Glutamatergic neuron (in vitro differentiated cells): ENCODE results near the gene MLLT1. TPM values are rescaled to one million over a fixed set of nuclear protein-coding genes. Genes with fewer than 3 reads are reported as not detected.

Experiments
- DNase-seq: peaks from one replicate; pipeline ENCODE4 v3.0.0; 2022
- H3K27ac Mint-ChIP-seq: one replicate; pipeline ENCODE4 v1.8.0; 2020; ENCODE audit warnings: mild to moderate bottlenecking, mixed read lengths, inconsistent platforms; ENCODE audit not compliant: unreplicated experiment
- H3K27me3 Mint-ChIP-seq: one replicate; pipeline ENCODE4 v1.8.0; 2020; ENCODE audit warnings: mild to moderate bottlenecking, moderate library complexity, mixed read lengths, inconsistent platforms; ENCODE audit not compliant: unreplicated experiment
- H3K36me3 Mint-ChIP-seq: one replicate; pipeline ENCODE4 v1.8.0; 2020; ENCODE audit warnings: mild to moderate bottlenecking, mixed read lengths, inconsistent platforms; ENCODE audit not compliant: unreplicated experiment
- H3K4me1 Mint-ChIP-seq: one replicate; pipeline ENCODE4 v1.8.0; 2020; ENCODE audit warnings: mild to moderate bottlenecking, low read depth, mixed read lengths, inconsistent platforms; ENCODE audit not compliant: unreplicated experiment
- H3K4me3 Mint-ChIP-seq: one replicate; pipeline ENCODE4 v1.8.0; 2020; ENCODE audit warnings: mild to moderate bottlenecking, mixed read lengths, inconsistent platforms; ENCODE audit not compliant: unreplicated experiment
- H3K9me3 Mint-ChIP-seq: one replicate; pipeline ENCODE4 v1.8.0; 2020; ENCODE audit warnings: mild to moderate bottlenecking, moderate library complexity, mixed read lengths, inconsistent platforms; ENCODE audit not compliant: unreplicated experiment
- total RNA-seq: library from RNA; stranded (reverse); fragmentation: NEBNext Ultra II Directional; extraction: Animal tissue kit (Norgen Biotek cat#: 25700); gene quantifications from one replicate; pipeline ENCODE4 v1.2.1, GENCODE V29; 2021; ENCODE audit not compliant: unreplicated experiment
- TF ChIP-seq, protein P1 (sequence below): fragments of 200-600 bp; sonication (generic); IDR thresholded peaks from one replicate; pipeline ENCODE4 v1.5.0; 2021; ENCODE audit not compliant: partially characterized antibody, unreplicated experiment

MLLT1 gene
- total RNA-seq, 1 donor from 2014 or later: 52.9 TPM

DNA sequence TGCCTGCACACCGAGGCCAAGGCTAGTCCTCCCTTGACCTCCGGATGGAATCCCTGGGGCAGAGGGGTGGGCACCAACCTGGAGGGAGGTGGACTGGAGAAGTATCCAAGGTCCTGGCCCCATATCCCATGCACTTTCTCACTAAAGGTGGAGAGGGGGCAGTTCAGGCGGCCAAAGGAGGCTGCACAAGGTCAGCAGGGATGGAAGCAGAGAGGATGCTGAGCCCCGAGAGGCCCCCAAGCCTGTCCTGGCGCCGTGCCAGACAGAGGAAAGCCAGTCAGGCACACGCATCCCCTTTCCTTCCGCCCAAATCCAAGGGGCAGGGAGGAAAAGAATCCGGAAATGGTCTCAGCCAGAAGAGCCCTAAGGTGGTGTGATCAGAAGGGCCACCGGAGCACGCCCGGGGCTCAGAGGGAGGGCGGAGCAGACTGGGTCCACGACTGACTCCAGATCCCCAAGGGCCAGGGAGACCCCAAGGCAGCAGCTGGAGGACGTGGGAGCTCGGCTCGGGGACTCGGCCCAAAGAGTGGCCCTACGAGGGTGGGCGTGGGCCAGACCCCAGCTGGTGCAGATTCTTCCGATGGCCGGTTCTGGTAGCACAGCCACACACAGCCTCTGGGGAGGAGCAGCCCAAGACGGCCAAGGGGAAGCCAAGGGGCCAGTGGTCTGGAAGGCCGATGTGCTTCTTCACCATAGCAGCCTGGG lies 60.0 kb downstream of the MLLT1 start:
- Mint-ChIP-seq H3K4me1 (peaks cover 12% of the 10 kb centered on the region), H3K4me3 (no peak overlapping the region), H3K36me3 (no peaks in the 10 kb centered on the region), H3K27ac (no peak overlapping the region), H3K27me3 (peaks cover 6% of the 10 kb centered on the region), H3K9me3 (no peaks in the 10 kb centered on the region)
- TF ChIP-seq, protein P1, sequence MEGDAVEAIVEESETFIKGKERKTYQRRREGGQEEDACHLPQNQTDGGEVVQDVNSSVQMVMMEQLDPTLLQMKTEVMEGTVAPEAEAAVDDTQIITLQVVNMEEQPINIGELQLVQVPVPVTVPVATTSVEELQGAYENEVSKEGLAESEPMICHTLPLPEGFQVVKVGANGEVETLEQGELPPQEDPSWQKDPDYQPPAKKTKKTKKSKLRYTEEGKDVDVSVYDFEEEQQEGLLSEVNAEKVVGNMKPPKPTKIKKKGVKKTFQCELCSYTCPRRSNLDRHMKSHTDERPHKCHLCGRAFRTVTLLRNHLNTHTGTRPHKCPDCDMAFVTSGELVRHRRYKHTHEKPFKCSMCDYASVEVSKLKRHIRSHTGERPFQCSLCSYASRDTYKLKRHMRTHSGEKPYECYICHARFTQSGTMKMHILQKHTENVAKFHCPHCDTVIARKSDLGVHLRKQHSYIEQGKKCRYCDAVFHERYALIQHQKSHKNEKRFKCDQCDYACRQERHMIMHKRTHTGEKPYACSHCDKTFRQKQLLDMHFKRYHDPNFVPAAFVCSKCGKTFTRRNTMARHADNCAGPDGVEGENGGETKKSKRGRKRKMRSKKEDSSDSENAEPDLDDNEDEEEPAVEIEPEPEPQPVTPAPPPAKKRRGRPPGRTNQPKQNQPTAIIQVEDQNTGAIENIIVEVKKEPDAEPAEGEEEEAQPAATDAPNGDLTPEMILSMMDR: no peak
- DNase-seq: peak; percentile 41

GRCh38 chr19:6219147-6219525 lies 60.6 kb downstream of the MLLT1 start:
- no peak overlapping the region for H3K4me3 Mint-ChIP-seq
- TF ChIP-seq, protein P1: no peak
- peaks cover 6% of the 10 kb centered on the region for H3K27me3 Mint-ChIP-seq
- peaks cover 11% of the 10 kb centered on the region for H3K4me1 Mint-ChIP-seq
- DNase-seq: no peak
- no peaks in the 10 kb centered on the region for H3K9me3 Mint-ChIP-seq
- no peaks in the 10 kb centered on the region for H3K36me3 Mint-ChIP-seq
- no peak overlapping the region for H3K27ac Mint-ChIP-seq

DNA sequence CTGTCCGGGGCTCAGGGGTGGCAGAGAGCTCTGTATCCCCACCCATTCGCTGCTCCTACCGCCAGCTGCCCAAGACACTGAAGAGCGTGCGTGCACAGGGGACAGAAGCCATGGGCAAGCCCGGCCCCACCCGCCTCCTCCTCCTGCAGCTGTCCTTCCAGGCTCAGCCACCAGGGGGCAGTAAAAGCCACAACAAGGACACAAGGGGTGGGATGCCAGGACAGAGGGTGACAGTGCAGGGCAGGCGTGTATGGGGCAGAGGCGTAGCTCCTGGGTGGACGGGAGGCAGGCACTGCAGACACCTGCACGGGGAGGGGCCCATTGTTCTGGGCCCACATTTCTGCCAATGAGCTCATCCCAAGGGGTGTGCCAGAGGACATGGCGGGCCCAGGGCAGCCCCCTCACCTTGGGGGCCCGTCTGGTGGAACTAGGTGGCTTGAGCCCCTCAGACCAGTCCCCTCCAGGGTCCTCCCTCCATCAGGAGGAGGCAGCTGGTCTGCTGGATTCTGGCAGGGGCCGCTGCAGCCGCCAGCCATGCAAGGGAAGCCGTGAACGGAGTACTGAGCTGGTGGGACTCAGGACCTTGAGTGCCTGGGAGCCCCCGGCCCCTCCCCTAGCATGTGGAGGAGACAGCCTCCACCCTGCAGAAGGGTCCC lies 61.2 kb downstream of the MLLT1 start:
- DNase-seq: peak; percentile 95
- Mint-ChIP-seq H3K36me3 (no peaks in the 10 kb centered on the region), H3K9me3 (no peaks in the 10 kb centered on the region), H3K4me3 (no peak overlapping the region), H3K27me3 (peaks cover 6% of the 10 kb centered on the region), H3K4me1 (peaks cover 9% of the 10 kb centered on the region), H3K27ac (peak overlapping the region; percentile 59)
- TF ChIP-seq, protein P1: peak; percentile 99

DNA sequence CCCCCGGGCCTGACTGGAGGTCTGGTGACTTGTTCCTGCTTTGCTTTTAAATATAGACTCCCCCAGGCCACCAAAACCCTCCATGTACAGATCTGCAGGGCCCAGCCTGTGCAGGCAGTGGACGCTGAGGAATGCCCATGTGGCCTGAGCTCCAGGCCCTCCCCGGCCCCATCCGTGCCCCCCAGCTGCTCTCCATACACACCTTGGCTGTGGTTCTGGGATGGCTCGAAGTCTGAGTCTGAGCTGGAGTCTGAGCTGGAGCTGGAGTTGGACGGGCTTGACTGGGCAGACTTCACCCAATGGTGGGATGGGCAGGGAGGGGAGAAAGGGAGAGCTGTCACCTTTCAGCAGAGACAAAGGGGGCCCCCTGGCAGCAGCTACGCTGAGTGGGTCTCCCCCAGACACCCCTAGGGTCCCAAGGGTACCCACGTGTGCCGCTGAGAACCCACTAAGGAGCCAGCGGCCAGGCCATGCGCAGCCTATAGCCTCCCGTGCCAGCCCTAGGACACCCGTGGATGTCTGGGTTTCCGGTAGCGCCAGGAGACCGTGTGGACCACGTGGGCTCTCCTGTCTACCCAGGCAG lies 61.9 kb downstream of the MLLT1 start:
- DNase-seq: no peak
- TF ChIP-seq, protein P1: no peak
- peaks cover 6% of the 10 kb centered on the region for H3K27me3 Mint-ChIP-seq
- H3K9me3 Mint-ChIP-seq: no peaks in the 10 kb centered on the region
- H3K4me1 Mint-ChIP-seq: peaks cover 8% of the 10 kb centered on the region
- H3K36me3 Mint-ChIP-seq: no peaks in the 10 kb centered on the region
- H3K4me3 Mint-ChIP-seq: no peak overlapping the region
- peak overlapping the region; percentile 33 for H3K27ac Mint-ChIP-seq
